ENCODE results near the gene PHF20. TPM values are rescaled to one million over a fixed set of nuclear protein-coding genes. Genes with fewer than 3 reads are reported as not detected.

PHF20 gene
- total and polyA plus RNA-seq, 2 donors (not counting 3 experiments of a cell fraction or from before 2014, with no cell fraction given), result 25.0 to 45.8 TPM

GRCh38 chr20:35830264-35830663, 58.4 kb downstream of the PHF20 start:
- Histone ChIP-seq H3K36me3 (ENCODE audit: control insufficient read depth in 2 of 2, extremely low read depth in 1 of 2, insufficient read depth in 2 of 2, low read length in 2 of 2) (no peaks in the 10 kb centered on the region), H3K27ac (ENCODE audit: insufficient read depth, low read depth, low read length) (no peak overlapping the region), H3K4me1 (ENCODE audit: control insufficient read depth, extremely low read depth, insufficient read depth, low read length) (no peaks in the 10 kb centered on the region), H3K9me1 (replicated peaks; ENCODE audit: control insufficient read depth, extremely low read depth, insufficient read depth, low read length) (no peaks in the 10 kb centered on the region), H3K9ac (replicated peaks; ENCODE audit: extremely low read depth, insufficient read depth, low read length) (no peak overlapping the region), H3K79me2 (ENCODE audit: control insufficient read depth, insufficient read depth, low read length) (peaks cover 14% of the 10 kb centered on the region), H3K4me2 (ENCODE audit: insufficient read depth, low read length) (no peak overlapping the region), H2AFZ (ENCODE audit: low read depth, low read length) (no peak overlapping the region), H3K9me3 (replicated peaks; ENCODE audit: control insufficient read depth, insufficient read depth, low read length) (no peaks in the 10 kb centered on the region), H3K4me3 (replicated peaks in 1 of 3; ENCODE audit: insufficient read depth in 1 of 3, low read depth in 1 of 3, low read length in 3 of 3) (no peak overlapping the region), H4K20me1 (replicated peaks; ENCODE audit: control insufficient read depth, extremely low read depth, insufficient read depth, low read length) (no peaks in the 10 kb centered on the region), H3K27me3 (ENCODE audit: control insufficient read depth in 2 of 2, insufficient read depth in 2 of 2, low read length in 2 of 2) (no peaks in the 10 kb centered on the region)
- TF ChIP-seq POLR2AphosphoS5 (IDR thresholded peaks at IDR 0.05; ENCODE audit: insufficient read depth, low read depth, low read length), result no peak
- no peak for TF ChIP-seq CTCF (IDR thresholded peaks at IDR 0.05; ENCODE audit: extremely low read depth in 1 of 2, insufficient read depth in 1 of 2, low read depth in 1 of 2, low read length in 2 of 2)
- no peak for TF ChIP-seq POLR2A (IDR thresholded peaks at IDR 0.05; ENCODE audit: low read depth, low read length)
- no peak for TF ChIP-seq MAX (IDR thresholded peaks at IDR 0.05; ENCODE audit: insufficient read depth, insufficient read length)
- TF ChIP-seq FOS (IDR thresholded peaks at IDR 0.05; ENCODE audit: borderline replicate concordance, insufficient read depth, low read length), result no peak
- no peak for TF ChIP-seq EZH2 (IDR thresholded peaks at IDR 0.05; ENCODE audit: borderline replicate concordance, low read depth, low read length, severe bottlenecking)
- no peak for TF ChIP-seq MYC (IDR thresholded peaks at IDR 0.05; ENCODE audit: low read depth, low read length)
- TF ChIP-seq JUN (IDR thresholded peaks at IDR 0.05; ENCODE audit: borderline replicate concordance, insufficient read depth, insufficient read length, low read depth), result no peak
- TF ChIP-seq GATA2 (IDR thresholded peaks at IDR 0.05; ENCODE audit: insufficient read depth, insufficient read length, low read depth, low read length), result no peak
- no peak for DNase-seq (ENCODE audit: low read depth, low spot score)
- dilution Hi-C loops (cut with MboI; ENCODE audit: extremely low pct_ligation_motif_present, low sequenced_read_pairs), result no loop called here
- no TSS peak for BruUV-seq (replicated peaks)
- CTCF ChIA-PET, result interaction anchor here (1.1 kb wide), 1 partner anchor 16 kb away, joined by 3 read pairs; no protein-coding TSS in a partner anchor
- POLR2A ChIA-PET, result no interaction called here
- intact Hi-C loops (cut with micrococcal nuclease), result no loop called here
- no peak for FAIRE-seq
